ENCODE results near the gene VAPA. TPM values are rescaled to one million over a fixed set of nuclear protein-coding genes. Genes with fewer than 3 reads are reported as not detected.
A peak's percentile ranks its signal among the peaks of the same experiment; 100 is the strongest.

VAPA gene
- total and polyA plus RNA-seq, 12 donors: 33.2 to 269 (median 219) TPM

DNA sequence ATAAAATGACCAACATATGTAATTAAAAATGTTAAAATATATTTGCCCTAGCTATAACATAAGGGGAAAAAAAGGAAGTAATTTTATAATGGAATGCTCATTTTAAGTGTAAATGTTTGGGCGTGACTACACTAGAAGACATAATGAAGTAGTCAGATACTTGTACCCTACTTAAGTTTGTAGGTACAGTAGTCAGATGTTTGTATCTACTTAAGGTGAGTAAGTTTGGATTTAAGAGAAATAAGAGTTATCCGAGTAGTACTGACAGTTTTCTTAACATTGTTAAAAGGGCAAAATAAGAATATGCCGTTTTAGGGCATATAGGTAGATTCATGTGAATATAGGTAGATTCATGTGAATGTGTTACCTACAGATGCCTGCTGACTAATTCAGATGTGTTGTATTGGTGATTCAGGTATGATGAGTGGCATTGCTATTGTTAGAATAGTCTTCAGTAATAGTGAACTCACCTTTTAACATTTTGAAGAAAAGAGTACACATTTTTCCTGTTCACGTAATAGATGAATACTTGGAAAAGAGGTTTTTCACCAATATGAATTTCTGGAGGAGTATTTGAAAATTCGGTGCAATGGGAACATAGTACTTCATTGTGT lies 14.9 kb downstream of the VAPA start:
- peak overlapping the region in 2 of 10 donors; percentile 4 to 46 for H3K27ac ChIP-seq
- H3K9me3 ChIP-seq: no peaks in the 10 kb centered on the region
- H3K27me3 ChIP-seq: no peaks in the 10 kb centered on the region
- intact Hi-C loops (cut with DNase I): loop anchor here in 1 of 10 donors (5.0 to 10.0 kb wide), 2 partner anchors 106 to 224 kb away; partner anchors contain the start of gene RAB31
- DNase-seq: no peak
- 86 to 87% methylated on average over 5 of the region's 5 CpGs for WGBS, 2 donors
- H3K4me3 ChIP-seq: no peak overlapping the region
- ATAC-seq: no peak
- TF ChIP-seq, protein P1, sequence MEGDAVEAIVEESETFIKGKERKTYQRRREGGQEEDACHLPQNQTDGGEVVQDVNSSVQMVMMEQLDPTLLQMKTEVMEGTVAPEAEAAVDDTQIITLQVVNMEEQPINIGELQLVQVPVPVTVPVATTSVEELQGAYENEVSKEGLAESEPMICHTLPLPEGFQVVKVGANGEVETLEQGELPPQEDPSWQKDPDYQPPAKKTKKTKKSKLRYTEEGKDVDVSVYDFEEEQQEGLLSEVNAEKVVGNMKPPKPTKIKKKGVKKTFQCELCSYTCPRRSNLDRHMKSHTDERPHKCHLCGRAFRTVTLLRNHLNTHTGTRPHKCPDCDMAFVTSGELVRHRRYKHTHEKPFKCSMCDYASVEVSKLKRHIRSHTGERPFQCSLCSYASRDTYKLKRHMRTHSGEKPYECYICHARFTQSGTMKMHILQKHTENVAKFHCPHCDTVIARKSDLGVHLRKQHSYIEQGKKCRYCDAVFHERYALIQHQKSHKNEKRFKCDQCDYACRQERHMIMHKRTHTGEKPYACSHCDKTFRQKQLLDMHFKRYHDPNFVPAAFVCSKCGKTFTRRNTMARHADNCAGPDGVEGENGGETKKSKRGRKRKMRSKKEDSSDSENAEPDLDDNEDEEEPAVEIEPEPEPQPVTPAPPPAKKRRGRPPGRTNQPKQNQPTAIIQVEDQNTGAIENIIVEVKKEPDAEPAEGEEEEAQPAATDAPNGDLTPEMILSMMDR (IDR thresholded peaks at IDR 0.05): no peak
- H3K4me1 ChIP-seq: peaks cover 6 to 96% (median 89%) of the 10 kb centered on the region in 9 donors
- H3K36me3 ChIP-seq: peaks cover 0 to 22% (median 6%) of the 10 kb centered on the region in 9 donors

DNA sequence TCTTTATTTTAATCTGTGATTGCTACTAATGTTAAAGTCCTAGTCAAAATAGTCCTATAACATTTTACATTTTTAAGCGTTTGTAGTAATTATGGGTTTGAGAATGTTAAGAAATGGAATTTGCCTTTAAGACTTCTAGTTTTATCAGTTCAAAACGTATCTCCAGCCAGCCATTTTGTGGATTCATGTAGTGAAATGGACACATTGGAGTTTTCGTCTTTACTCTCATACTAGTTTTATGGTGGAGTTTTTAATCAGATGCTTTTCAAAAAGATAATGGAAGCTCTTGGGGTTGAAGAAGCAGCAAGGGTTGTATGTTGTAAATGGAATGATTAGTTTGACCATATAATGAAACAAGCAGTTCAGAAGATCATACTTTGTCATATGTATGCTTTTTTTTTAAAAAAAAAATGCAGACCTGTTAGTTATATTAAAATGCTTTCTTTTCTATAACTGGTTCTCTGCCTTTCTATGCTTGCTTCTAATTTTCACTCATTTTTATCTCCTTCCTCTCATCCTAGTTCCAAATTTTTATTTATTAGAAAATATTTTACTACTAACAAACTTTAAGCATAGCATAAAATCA lies 16.6 kb downstream of the VAPA start:
- intact Hi-C loops (cut with DNase I): no loop called here
- H3K36me3 ChIP-seq: peaks cover 0 to 39% (median 6%) of the 10 kb centered on the region in 9 donors
- DNase-seq (no peak), ATAC-seq (no peak)
- TF ChIP-seq, protein P1 (IDR thresholded peaks at IDR 0.05): no peak
- H3K27me3 ChIP-seq: no peaks in the 10 kb centered on the region
- no peak overlapping the region for H3K27ac ChIP-seq
- H3K4me1 ChIP-seq: peaks cover 6 to 82% (median 73%) of the 10 kb centered on the region in 9 donors
- no peak overlapping the region for H3K4me3 ChIP-seq
- 69 to 72% methylated on average over 3 of the region's 3 CpGs for WGBS, 2 donors
- no peaks in the 10 kb centered on the region for H3K9me3 ChIP-seq

DNA sequence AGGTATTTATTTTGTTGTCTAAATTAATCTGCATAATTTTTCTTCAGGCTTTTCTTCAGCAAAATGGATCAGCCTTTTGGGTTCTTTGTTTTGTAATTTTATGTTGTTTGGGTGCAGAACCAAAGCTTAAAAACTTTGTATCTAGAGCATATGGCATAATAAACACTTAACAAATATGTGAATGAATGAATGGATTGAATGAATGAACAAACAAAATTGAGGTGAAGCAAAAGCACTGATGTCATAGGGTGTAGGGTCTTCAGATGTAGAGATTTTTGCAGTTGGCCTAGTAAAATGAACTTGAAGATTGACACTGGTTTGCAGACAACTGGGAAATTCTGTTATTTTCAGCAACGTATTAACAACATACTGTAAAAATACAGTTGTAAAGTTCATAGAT lies 17.3 kb downstream of the VAPA start:
- no peak for DNase-seq
- no peak for ATAC-seq
- intact Hi-C loops (cut with DNase I): no loop called here
- Histone ChIP-seq H3K4me1 (peaks cover 6 to 74% (median 66%) of the 10 kb centered on the region in 9 donors), H3K36me3 (peaks cover 0 to 46% (median 6%) of the 10 kb centered on the region in 9 donors), H3K4me3 (no peak overlapping the region), H3K9me3 (no peaks in the 10 kb centered on the region), H3K27me3 (no peaks in the 10 kb centered on the region), H3K27ac (no peak overlapping the region)
- WGBS, 2 donors: 34 to 57% methylated on average over 1 of the region's 1 CpG
- TF ChIP-seq, protein P1 (IDR thresholded peaks at IDR 0.05): no peak

DNA sequence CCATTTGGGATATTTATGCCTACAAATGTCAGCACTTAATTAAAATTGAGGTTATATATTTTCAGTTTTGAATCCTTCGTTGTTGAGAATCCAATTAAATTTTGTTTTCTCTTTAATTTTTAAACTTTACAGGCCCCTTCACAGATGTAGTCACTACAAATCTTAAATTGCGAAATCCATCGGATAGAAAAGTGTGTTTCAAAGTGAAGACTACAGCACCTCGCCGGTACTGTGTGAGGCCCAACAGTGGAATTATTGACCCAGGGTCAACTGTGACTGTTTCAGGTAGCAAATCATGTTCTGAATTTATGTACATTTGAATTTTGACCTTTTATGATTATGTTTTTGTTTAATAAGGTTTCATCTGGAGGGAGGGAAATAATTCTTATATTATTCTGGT lies 17.9 kb downstream of the VAPA start:
- intact Hi-C loops (cut with DNase I): no loop called here
- Histone ChIP-seq H3K4me1 (peaks cover 6 to 69% (median 60%) of the 10 kb centered on the region in 9 donors), H3K9me3 (no peaks in the 10 kb centered on the region), H3K27me3 (no peaks in the 10 kb centered on the region), H3K4me3 (no peak overlapping the region), H3K36me3 (peaks cover 0 to 52% (median 11%) of the 10 kb centered on the region in 9 donors), H3K27ac (peak overlapping the region in 1 of 10 donors; percentile 0)
- WGBS, 2 donors: 71 to 72% methylated on average over 5 of the region's 5 CpGs
- ATAC-seq (no peak), DNase-seq (no peak)
- TF ChIP-seq, protein P1 (IDR thresholded peaks at IDR 0.05): no peak
